A549 (cell line): Measurements from ENCODE around the gene ANKRD37. TPM values are rescaled to one million over a fixed set of nuclear protein-coding genes. Genes with fewer than 3 reads are reported as not detected.

Source experiments
- ATAC-seq, 2 experiments: fragments of 200-7000 bp in 1 of 2; fragments of >200 bp in 1 of 2; cut with Nextera tagmentation in 1 of 2; cut with Tn5 transposase in 1 of 2; 3 replicates each; pipeline versions ENCODE4 v1.8.0 to v1.9.1; 2018 to 2020; ENCODE audit warnings: mild to moderate bottlenecking in 1 of 2, moderate library complexity in 1 of 2
- CTCF ChIA-PET: fragments of 300-600 bp; sonication (Branson Sonifier 250); formaldehyde crosslinking; extraction: SDS; loops from one replicate; lab custom pipeline; 2021; ENCODE audit warnings: antibody characterized with exemption, inconsistent platforms; lab: Yijun Ruan, JAX
- POLR2A ChIA-PET: fragments of 350-600 bp; formaldehyde crosslinking; extraction: SDS; loops from one replicate; lab custom pipeline; 2021; ENCODE audit warnings: antibody characterized with exemption, inconsistent platforms; lab: Yijun Ruan, JAX
- DNase-seq, 2 experiments: peaks; one replicate each; pipeline versions ENCODE4 v3.0.0 to v3.0.0-alpha.2; 2011 to 2016; ENCODE audit warnings: low read depth in 1 of 2, low spot score in 1 of 2
- FAIRE-seq: peaks from 2 replicates; lab custom pipeline; 2011; peaks lifted over from hg19 to GRCh38; lab: Jason Lieb, UNC
- H3K27ac ChIP-seq, 2 experiments: fragments of >200 bp; sonication (Bioruptor Twin); formaldehyde crosslinking; 3 replicates each; pipeline ENCODE4 v1.5.1; 2016 to 2017
- H3K4me1 ChIP-seq: fragments of >200 bp; sonication (Bioruptor Twin); formaldehyde crosslinking; 3 replicates; pipeline ENCODE4 v1.6.1; 2016
- H3K4me2 ChIP-seq: fragments of >200 bp; sonication (Bioruptor Twin); formaldehyde crosslinking; 3 replicates; pipeline ENCODE4 v1.6.1; 2016
- H3K4me3 ChIP-seq: fragments of >200 bp; sonication (Bioruptor Twin); formaldehyde crosslinking; 3 replicates; pipeline ENCODE4 v1.5.1; 2016
- H3K9me3 ChIP-seq: fragments of >200 bp; sonication (Bioruptor Twin); formaldehyde crosslinking; 3 replicates; pipeline ENCODE4 v1.6.1; 2016
- ATOH8 ChIP-seq: fragments of 250-450 bp; sonication (Bioruptor Pico); IDR thresholded peaks from 2 replicates; pipeline ENCODE4 v1.5.0; 2020; ENCODE audit warnings: low read depth, mild to moderate bottlenecking, moderate library complexity
- CBX2 ChIP-seq: fragments of 200-600 bp; sonication (generic); IDR thresholded peaks from 2 replicates; pipeline ENCODE4 v1.6.1; 2016; ENCODE audit warnings: low read depth, mild to moderate bottlenecking, borderline replicate concordance
- CEBPB ChIP-seq, 2 experiments: fragments of >200 bp in 1 of 2; sonication (Bioruptor Twin) in 1 of 2; formaldehyde crosslinking in 1 of 2; IDR thresholded peaks; 2 replicates each; pipeline ENCODE4 v1.6.1; 2012 to 2016
- CHD2 ChIP-seq: fragments of 150-350 bp; IDR thresholded peaks from 2 replicates; pipeline ENCODE4 v1.6.1; 2014; ENCODE audit warnings: low read length; ENCODE audit not compliant: partially characterized antibody
- CTCF ChIP-seq: fragments of >200 bp; sonication (Bioruptor Twin); formaldehyde crosslinking; IDR thresholded peaks from 3 replicates; pipeline ENCODE4 v1.5.1; 2016
- EHMT2 ChIP-seq: fragments of 200-600 bp; sonication (generic); IDR thresholded peaks from 2 replicates; pipeline ENCODE4 v1.6.1; 2016; ENCODE audit warnings: antibody characterized with exemption, low read depth, mild to moderate bottlenecking, moderate library complexity
- EP300 ChIP-seq, 2 experiments: fragments of >200 bp; sonication (Bioruptor Twin); formaldehyde crosslinking; IDR thresholded peaks; 2 replicates in 1 of 2; 3 replicates in 1 of 2; pipeline ENCODE4 v1.6.1; 2016 to 2017
- ESRRA ChIP-seq: fragments of 150-350 bp; IDR thresholded peaks from 2 replicates; pipeline ENCODE4 v1.6.1; 2014; ENCODE audit warnings: mild to moderate bottlenecking, low read length, borderline replicate concordance
- FOSB ChIP-seq: fragments of 250-450 bp; sonication (Bioruptor Pico); IDR thresholded peaks from 2 replicates; pipeline ENCODE4 v1.5.0; 2020; ENCODE audit warnings: mild to moderate bottlenecking, moderate library complexity
- HOXA7 ChIP-seq: fragments of 250-450 bp; sonication (Bioruptor Pico); IDR thresholded peaks from 2 replicates; pipeline ENCODE4 v1.5.0; 2020; ENCODE audit warnings: mild to moderate bottlenecking, moderate library complexity
- HOXB13 ChIP-seq: fragments of 250-450 bp; sonication (Bioruptor Pico); IDR thresholded peaks from 2 replicates; pipeline ENCODE4 v1.5.0; 2020; ENCODE audit warnings: low read depth, mild to moderate bottlenecking, moderate library complexity
- HOXB5 ChIP-seq: fragments of 250-450 bp; sonication (Bioruptor Pico); IDR thresholded peaks from 2 replicates; pipeline ENCODE4 v1.5.0; 2020; ENCODE audit warnings: mild to moderate bottlenecking, moderate library complexity
- JUN ChIP-seq, 2 experiments: fragments of >200 bp; sonication (Bioruptor Twin); formaldehyde crosslinking; IDR thresholded peaks; 2 replicates in 1 of 2; 3 replicates in 1 of 2; pipeline ENCODE4 v1.6.1; 2016 to 2017
- JUNB ChIP-seq: fragments of >200 bp; sonication (Bioruptor Twin); formaldehyde crosslinking; IDR thresholded peaks from 2 replicates; pipeline ENCODE4 v1.6.1; 2016
- KDM5A ChIP-seq: fragments of 200-600 bp; sonication (generic); IDR thresholded peaks from 2 replicates; pipeline ENCODE4 v1.6.1; 2016; ENCODE audit warnings: antibody characterized with exemption, mild to moderate bottlenecking
- MAZ ChIP-seq: fragments of 150-350 bp; IDR thresholded peaks from 2 replicates; pipeline ENCODE4 v1.6.1; 2014; ENCODE audit warnings: antibody characterized with exemption, low read depth, low read length, borderline replicate concordance
- NPAS2 ChIP-seq: fragments of 250-450 bp; sonication (Bioruptor Pico); IDR thresholded peaks from 2 replicates; pipeline ENCODE4 v1.8.0; 2022; ENCODE audit warnings: mild to moderate bottlenecking, moderate library complexity, borderline replicate concordance
- NR3C1 ChIP-seq: fragments of >200 bp; sonication (Bioruptor Twin); formaldehyde crosslinking; IDR thresholded peaks from 3 replicates; pipeline ENCODE4 v1.6.1; 2017
- POLR2A ChIP-seq: IDR thresholded peaks from 2 replicates; pipeline ENCODE4 v1.6.1; 2012; ENCODE audit warnings: mild to moderate bottlenecking, low read length
- POLR2AphosphoS2 ChIP-seq: conservative IDR thresholded peaks from 2 replicates; pipeline ENCODE4 v1.6.1; 2012; ENCODE audit warnings: low read length, improper control_type of control experiment, inconsistent platforms
- RFX5 ChIP-seq: fragments of 450-650 bp; IDR thresholded peaks from 2 replicates; pipeline ENCODE4 v1.7.1; 2014; ENCODE audit warnings: antibody characterized with exemption, mild to moderate bottlenecking, moderate library complexity
- TFCP2L1 ChIP-seq: fragments of 250-450 bp; sonication (Bioruptor Pico); IDR thresholded peaks from 2 replicates; pipeline ENCODE4 v1.5.0; 2021; ENCODE audit warnings: mild to moderate bottlenecking
- ZFP36 ChIP-seq: fragments of 450-650 bp; IDR thresholded peaks from 2 replicates; pipeline ENCODE4 v1.6.1; 2014; ENCODE audit warnings: borderline replicate concordance; ENCODE audit not compliant: partially characterized antibody
- ZSCAN20 ChIP-seq: fragments of 250-450 bp; sonication (Bioruptor Pico); IDR thresholded peaks from 2 replicates; pipeline ENCODE4 v1.8.0; 2022; ENCODE audit warnings: mild to moderate bottlenecking, moderate library complexity
- WGBS: methylation state at CpG from one replicate; pipeline ENCODE4 v1.1.6; 2017; ENCODE audit errors: missing lambda C conversion rate; 5-methylcytosine and 5-hydroxymethylcytosine counted together
- polyA plus RNA-seq, 4 experiments: library from polyadenylated mRNA; depleted of rRNA in 3 of 4; stranded (reverse); fragments of >200 nt; fragmentation: RNase III in 1 of 4; extraction: RNeasy Plus Mini Kit Qiagen cat#74134 plus additional on column Dnase treatment in 1 of 4; gene quantifications; 2 replicates in 3 of 4; 3 replicates in 1 of 4; pipeline ENCODE4 v1.2.3, GENCODE V29; 2011 to 2017

ANKRD37 gene
- polyA plus RNA-seq, 2 of the 4 experiments (the other 2 are of a cell fraction), result 3.5 to 4.1 TPM

GRCh38 chr4:185387957-185388356 is 8.7 kb upstream of the ANKRD37 start:
- Histone ChIP-seq H3K27ac (no peak overlapping the region), H3K4me1 (no peaks in the 10 kb centered on the region), H3K9me3 (no peaks in the 10 kb centered on the region), H3K4me3 (no peak overlapping the region)
- DNase-seq, result no peak
- no peak for TF ChIP-seq TFCP2L1
- no peak for TF ChIP-seq HOXB5 (CRISPR knock-in tag)
- TF ChIP-seq HOXA7 (CRISPR knock-in tag), result no peak
- TF ChIP-seq JUN (IDR thresholded peaks at IDR 0.05), result no peak
- TF ChIP-seq POLR2A, result no peak
- TF ChIP-seq RFX5, result no peak
- no peak for TF ChIP-seq JUNB
- no peak for TF ChIP-seq EP300 (IDR thresholded peaks at IDR 0.05)
- no peak for TF ChIP-seq POLR2AphosphoS2
- no peak for TF ChIP-seq ESRRA
- no peak for TF ChIP-seq ZSCAN20 (CRISPR knock-in tag)
- no peak for TF ChIP-seq ATOH8 (CRISPR knock-in tag)
- TF ChIP-seq HOXB13 (CRISPR knock-in tag), result no peak
- TF ChIP-seq, all 56 proteins: peak for 0
- 92% methylated on average over 12 of the region's 12 CpGs for WGBS
- no peak overlapping the region for H3K4me2 ChIP-seq
- ChIA-PET CTCF (no interaction called here), POLR2A (no interaction called here)
- ATAC-seq, result no peak
- FAIRE-seq, result no peak

GRCh38 chr4:185390941-185391340 is 5.7 kb upstream of the ANKRD37 start:
- ChIA-PET CTCF (no interaction called here), POLR2A (no interaction called here)
- FAIRE-seq, result no peak
- H3K4me2 ChIP-seq, result no peak overlapping the region
- ATAC-seq, result no peak
- 91% methylated on average over 6 of the region's 6 CpGs for WGBS
- no peak for DNase-seq
- no peak for TF ChIP-seq JUN (IDR thresholded peaks at IDR 0.05)
- no peak for TF ChIP-seq KDM5A
- TF ChIP-seq POLR2AphosphoS2, result no peak
- no peak for TF ChIP-seq EHMT2
- TF ChIP-seq ZFP36, result no peak
- TF ChIP-seq CTCF, result no peak
- no peak for TF ChIP-seq CBX2
- no peak for TF ChIP-seq NPAS2 (CRISPR knock-in tag)
- no peak for TF ChIP-seq ATOH8 (CRISPR knock-in tag)
- TF ChIP-seq HOXB13 (CRISPR knock-in tag), result no peak
- no peak for TF ChIP-seq CHD2
- no peak for TF ChIP-seq NR3C1
- no peak for TF ChIP-seq CEBPB (IDR thresholded peaks at IDR 0.05)
- TF ChIP-seq MAZ, result no peak
- TF ChIP-seq HOXA7 (CRISPR knock-in tag), result no peak
- TF ChIP-seq FOSB (CRISPR knock-in tag), result no peak
- TF ChIP-seq RFX5, result no peak
- TF ChIP-seq, all 56 proteins: peak for 0
- Histone ChIP-seq H3K9me3 (no peaks in the 10 kb centered on the region), H3K27ac (no peak overlapping the region), H3K4me1 (no peaks in the 10 kb centered on the region), H3K4me3 (no peak overlapping the region)
